Measurements from ENCODE around the gene THRB.
A peak's percentile ranks its signal among the peaks of the same experiment; 100 is the strongest.

THRB gene

GRCh38 chr3:24180616-24181015, 314.0 kb downstream of the THRB start:
- no peak for DNase-seq (ENCODE audit: low read depth)

DNA sequence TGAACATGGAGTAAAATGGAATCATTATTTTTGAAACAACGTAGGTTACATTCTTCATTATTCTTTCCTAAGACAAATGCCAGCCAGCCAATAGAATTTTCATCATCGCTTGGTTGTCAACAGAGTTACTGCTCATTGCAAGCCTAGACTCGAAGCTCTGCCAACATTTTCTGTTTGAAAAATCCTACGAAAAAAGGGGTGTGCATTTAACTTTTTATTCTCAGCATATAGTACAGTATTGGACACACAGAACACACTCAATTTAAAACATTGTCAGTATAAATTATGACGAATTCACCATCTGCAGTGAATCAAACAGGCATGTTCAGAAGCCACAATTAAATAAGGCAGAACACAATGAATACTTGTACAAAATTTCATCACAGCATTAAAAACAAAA, 317.4 kb downstream of the THRB start:
- no peak for DNase-seq (ENCODE audit: low read depth)

DNA sequence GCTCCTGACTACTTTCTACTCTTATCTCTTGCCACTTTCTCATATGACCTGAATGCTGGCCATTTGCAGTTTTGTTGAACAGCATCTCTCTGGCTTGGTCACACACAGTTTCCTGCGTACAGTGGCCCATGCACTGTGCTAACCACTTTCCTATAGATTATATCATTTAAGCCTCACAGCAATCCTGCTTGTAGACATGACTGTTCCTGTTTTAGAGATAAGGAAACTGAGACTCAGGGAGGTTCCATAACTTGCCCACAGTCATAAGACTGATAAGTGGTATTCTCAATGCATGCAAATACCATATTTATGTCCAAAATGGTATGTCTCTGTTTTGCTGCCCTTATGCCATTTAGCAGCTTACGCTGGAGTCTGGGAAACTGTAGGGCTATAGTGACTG, 320.0 kb downstream of the THRB start:
- DNase-seq (ENCODE audit: low read depth), result no peak

- no peak for DNase-seq (ENCODE audit: low read depth)
Observed at GRCh38 chr3:24168977-24169376, 325.7 kb downstream of the THRB start.

DNA sequence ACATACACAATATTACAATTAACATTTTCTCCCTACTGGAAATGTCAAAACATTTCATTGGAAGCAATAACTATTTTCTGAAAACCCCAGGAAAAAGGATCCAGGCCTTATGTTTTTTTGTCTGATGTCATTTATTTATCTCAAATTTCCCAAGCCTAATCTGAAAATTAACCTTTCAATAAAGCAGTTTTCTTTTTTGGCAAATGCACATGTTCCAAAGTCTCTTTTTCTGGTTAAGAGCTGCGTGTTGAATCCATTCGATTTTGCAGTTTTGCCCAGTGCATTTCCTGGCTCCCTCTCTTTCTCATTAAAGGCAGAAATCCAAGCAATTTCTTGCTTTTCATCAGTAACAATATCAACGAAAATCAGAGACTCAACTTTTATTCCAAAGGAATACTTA, 327.2 kb downstream of the THRB start:
- DNase-seq (ENCODE audit: low read depth), result no peak

DNA sequence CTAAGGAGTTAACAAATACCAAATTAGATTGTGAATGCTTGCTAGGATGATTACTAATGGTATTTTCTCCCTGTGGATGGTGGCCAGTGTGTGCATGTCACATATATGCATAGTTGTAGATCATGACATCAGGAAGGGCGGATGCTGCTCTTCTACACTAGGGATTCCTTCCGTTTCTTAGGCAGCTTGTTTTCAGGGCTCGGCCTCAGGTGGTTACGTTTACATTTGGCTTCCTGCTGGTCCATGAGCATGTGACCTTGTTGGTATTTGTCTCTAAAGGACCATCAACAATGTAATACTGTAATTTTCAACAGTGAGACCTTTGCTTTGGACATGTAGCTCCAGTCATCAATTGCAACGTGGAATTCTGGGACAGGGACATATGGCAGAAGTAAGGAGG, 328.1 kb downstream of the THRB start:
- no peak for DNase-seq (ENCODE audit: low read depth)

DNA sequence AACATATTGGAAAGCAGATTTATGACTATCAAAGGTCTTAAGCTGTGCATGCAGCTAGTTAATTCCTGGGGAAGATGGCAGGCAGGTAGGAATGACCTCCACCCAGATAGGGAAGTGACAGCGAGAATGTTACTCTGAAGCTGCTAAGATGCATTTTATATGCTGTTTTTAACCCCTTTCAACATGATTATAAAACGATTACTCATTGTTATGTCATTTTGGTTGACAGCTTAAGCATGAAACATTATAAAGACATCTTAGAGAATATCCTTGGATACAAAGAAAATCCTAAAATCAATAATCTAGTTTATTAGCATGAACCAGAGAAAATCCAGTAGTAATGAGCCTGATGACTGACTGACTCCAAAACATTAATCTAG, 329.1 kb downstream of the THRB start:
- DNase-seq (ENCODE audit: low read depth), result no peak

DNA sequence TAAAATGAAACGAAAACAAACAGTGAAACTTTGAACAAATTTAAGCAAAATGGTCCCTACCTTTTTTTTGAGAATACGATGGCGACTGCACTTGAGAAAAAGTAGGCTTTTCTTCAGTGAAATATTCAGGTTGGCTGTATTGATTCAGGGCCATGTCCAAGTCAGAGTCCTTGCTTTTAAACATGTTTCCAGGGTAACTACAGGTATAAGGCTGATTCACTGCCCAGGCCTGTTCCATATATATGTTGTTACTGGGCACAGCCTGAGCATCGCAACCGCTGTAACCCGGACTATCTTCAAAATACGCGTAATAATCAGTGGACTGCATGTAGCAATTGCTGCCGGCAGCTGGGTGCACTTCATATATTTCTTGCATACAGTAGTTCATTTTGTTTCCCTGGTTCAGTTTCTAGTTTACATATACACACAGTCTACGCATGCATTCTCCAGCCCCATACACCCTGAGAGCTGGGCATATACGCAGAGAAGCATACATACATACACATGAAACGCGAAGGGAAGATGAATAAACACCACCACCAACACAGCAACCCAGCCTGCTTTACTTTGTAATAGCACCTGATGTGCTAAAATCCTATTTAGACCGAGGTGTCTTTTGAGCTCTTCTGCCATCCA, 329.6 kb downstream of the THRB start:
- no peak for DNase-seq (ENCODE audit: low read depth)

- DNase-seq (ENCODE audit: low read depth), result no peak
Observed at GRCh38 chr3:24162929-24163328, 331.7 kb downstream of the THRB start.

GRCh38 chr3:24161841-24162240, 332.8 kb downstream of the THRB start:
- DNase-seq (ENCODE audit: low read depth), result no peak

DNA sequence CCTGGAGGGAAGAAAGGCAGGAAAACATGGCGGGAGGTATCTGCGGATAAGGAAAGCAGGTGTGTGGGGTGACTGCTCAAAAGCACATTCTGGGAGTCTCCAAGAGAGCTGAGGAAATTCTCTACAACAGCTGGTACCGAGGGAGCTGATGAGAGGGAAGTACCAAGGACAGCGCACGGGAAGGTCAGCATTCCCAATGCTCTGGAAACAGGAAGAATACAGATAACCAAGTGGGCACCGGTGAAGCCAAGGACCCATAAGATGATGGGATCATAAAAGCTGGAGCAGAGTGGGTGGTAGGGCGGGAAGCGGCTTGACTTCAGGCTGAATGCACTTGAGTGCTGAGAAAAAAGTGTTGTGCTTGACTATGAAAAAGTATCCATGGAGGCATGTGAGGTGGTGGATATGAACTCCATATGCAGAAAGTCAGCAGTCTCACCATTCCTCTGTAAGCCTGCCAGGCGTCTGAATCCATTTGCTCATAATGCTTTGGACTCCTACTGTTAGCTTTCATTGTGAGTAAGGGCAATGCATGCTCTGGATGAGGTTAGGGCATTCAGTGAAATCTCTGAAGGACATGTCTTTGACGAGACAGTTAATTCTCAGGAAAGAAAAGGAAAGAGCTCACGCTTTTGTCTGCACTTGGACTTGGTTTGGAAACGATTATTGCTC, 334.1 kb downstream of the THRB start:
- no peak for DNase-seq (ENCODE audit: low read depth)

- DNase-seq (ENCODE audit: low read depth), result no peak
Observed at GRCh38 chr3:24158761-24159454, 335.7 kb downstream of the THRB start.

- no peak for DNase-seq (ENCODE audit: low read depth)
Observed at GRCh38 chr3:24157106-24157505, 337.5 kb downstream of the THRB start.

DNA sequence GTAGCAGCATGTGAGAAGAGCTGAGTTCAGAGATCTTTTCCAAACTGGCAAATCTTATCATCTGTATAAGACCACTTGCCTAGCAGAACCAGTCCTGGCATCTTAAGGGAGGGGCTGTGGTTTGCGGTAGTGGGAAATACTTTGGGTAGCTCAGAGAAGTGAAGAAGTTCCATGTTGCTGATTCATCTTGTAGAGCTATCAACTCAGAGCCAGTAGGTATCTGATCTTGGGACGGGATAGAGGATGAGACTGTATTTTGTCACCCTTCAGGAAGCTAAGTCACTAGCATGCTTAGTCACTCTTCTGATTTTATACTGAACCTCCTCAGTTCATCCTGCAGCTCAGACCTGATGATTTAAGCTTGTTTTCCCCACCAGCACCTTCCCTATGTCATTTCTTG, 338.2 kb downstream of the THRB start:
- peak; percentile 87 for DNase-seq (ENCODE audit: low read depth)

- no peak for DNase-seq (ENCODE audit: low read depth)
Observed at GRCh38 chr3:24155276-24155675, 339.4 kb downstream of the THRB start.

DNA sequence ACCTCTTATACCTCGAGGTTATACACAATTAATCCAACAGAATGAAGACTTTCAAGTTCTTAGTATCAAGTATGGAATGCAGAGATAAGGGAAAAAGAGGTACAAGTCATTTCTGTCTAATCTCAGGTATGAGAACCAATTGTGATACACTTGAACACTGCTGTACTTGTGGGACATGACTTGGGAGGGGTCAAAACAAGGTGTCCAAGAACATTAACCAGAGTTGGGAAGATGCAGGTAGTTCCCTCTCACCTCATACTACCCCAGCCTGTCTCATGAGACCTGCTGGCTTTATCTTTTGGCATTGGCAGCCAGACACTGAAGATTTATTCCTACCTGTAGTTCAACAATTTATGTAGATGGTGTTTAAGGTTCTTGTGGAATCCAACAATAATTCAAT, 339.9 kb downstream of the THRB start:
- DNase-seq (ENCODE audit: low read depth), result no peak

- no peak for DNase-seq (ENCODE audit: low read depth)
Observed at GRCh38 chr3:24154013-24154695, 340.5 kb downstream of the THRB start.

GRCh38 chr3:24151594-24151993, 343.1 kb downstream of the THRB start:
- no peak for DNase-seq (ENCODE audit: low read depth)

DNA sequence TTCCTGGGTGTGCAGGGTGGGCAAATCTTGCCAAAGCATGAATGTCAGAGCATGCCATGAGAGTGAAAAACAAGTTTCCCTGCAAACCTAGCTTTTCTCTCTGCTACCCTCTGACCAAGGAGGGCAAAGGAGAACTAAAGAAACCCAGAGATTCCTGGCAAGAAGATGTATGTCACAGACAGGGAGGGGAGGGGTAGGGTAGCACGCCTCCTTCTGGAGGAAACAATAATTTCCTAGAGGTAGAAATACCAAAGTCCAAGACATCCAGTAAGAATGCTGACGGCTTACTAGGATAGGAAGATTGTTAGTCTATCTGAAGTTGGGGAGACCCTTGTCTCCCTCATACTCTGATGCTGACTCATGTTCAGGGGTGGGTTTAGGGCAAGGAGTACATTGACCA, 345.6 kb downstream of the THRB start:
- no peak for DNase-seq (ENCODE audit: low read depth)

- peak; percentile 95 for DNase-seq (ENCODE audit: low read depth)
Observed at GRCh38 chr3:24145981-24146822, 348.4 kb downstream of the THRB start.

- no peak for DNase-seq (ENCODE audit: low read depth)
Observed at GRCh38 chr3:24145481-24145880, 349.2 kb downstream of the THRB start.

- DNase-seq (ENCODE audit: low read depth), result no peak
Observed at GRCh38 chr3:24142127-24142526, 352.5 kb downstream of the THRB start.

Data from HS-5 (cell line).